Mesothelial cell of epicardium (in vitro differentiated cells): Measurements from ENCODE around the gene ISG15. TPM values are rescaled to one million over a fixed set of nuclear protein-coding genes. Genes with fewer than 3 reads are reported as not detected.
A peak's percentile ranks its signal among the peaks of the same experiment; 100 is the strongest.
"Not testable (repeated sequence)": the region's sequence is repeated elsewhere in the genome, so short reads cannot be mapped to it uniquely, and the experiment has no call there.

Source experiments
- DNase-seq, 2 experiments: peaks; one replicate each; pipeline ENCODE4 v3.0.0; 2021; ENCODE audit warnings: low spot score in 2 of 2; ENCODE audit not compliant: unreplicated experiment in 2 of 2
- H3K27ac Mint-ChIP-seq: 2 replicates; pipeline ENCODE4 v1.8.0; 2021; ENCODE audit warnings: mixed read lengths
- H3K27me3 Mint-ChIP-seq: 2 replicates; pipeline ENCODE4 v1.8.0; 2021; ENCODE audit warnings: low read depth, mixed read lengths
- H3K36me3 Mint-ChIP-seq: 2 replicates; pipeline ENCODE4 v1.8.0; 2021; ENCODE audit warnings: mixed read lengths
- H3K4me1 Mint-ChIP-seq: 2 replicates; pipeline ENCODE4 v1.8.0; 2021; ENCODE audit warnings: mixed read lengths
- H3K4me3 Mint-ChIP-seq: 2 replicates; pipeline ENCODE4 v1.8.0; 2021; ENCODE audit warnings: mild to moderate bottlenecking, moderate library complexity, mixed read lengths
- H3K9me3 Mint-ChIP-seq: 2 replicates; pipeline ENCODE4 v1.8.0; 2021; ENCODE audit warnings: mixed read lengths
- CTCF ChIP-seq: fragments of 200-600 bp; sonication (generic); IDR thresholded peaks from one replicate; pipeline ENCODE4 v1.5.0; 2021; ENCODE audit warnings: antibody characterized with exemption; ENCODE audit not compliant: unreplicated experiment
- total RNA-seq: library from RNA; stranded (reverse); gene quantifications from 3 replicates; pipeline ENCODE4 v1.2.1, GENCODE V29; 2021

ISG15 gene
- total RNA-seq, 1 donor from 2014 or later, result 139 TPM

GRCh38 chr1:1013922-1014648 lies 788 bp downstream of the ISG15 start:
- H3K36me3 Mint-ChIP-seq, result peaks cover 9% of the 10 kb centered on the region
- DNase-seq, result peak in 1 of 2 experiments; percentile 19
- TF ChIP-seq CTCF, result no peak
- peaks cover 27% of the 10 kb centered on the region for H3K4me1 Mint-ChIP-seq
- H3K4me3 Mint-ChIP-seq, result peak overlapping the region; percentile 89
- H3K27me3 Mint-ChIP-seq, result no peaks in the 10 kb centered on the region
- peak overlapping the region; percentile 97 for H3K27ac Mint-ChIP-seq
- no peaks in the 10 kb centered on the region for H3K9me3 Mint-ChIP-seq

DNA sequence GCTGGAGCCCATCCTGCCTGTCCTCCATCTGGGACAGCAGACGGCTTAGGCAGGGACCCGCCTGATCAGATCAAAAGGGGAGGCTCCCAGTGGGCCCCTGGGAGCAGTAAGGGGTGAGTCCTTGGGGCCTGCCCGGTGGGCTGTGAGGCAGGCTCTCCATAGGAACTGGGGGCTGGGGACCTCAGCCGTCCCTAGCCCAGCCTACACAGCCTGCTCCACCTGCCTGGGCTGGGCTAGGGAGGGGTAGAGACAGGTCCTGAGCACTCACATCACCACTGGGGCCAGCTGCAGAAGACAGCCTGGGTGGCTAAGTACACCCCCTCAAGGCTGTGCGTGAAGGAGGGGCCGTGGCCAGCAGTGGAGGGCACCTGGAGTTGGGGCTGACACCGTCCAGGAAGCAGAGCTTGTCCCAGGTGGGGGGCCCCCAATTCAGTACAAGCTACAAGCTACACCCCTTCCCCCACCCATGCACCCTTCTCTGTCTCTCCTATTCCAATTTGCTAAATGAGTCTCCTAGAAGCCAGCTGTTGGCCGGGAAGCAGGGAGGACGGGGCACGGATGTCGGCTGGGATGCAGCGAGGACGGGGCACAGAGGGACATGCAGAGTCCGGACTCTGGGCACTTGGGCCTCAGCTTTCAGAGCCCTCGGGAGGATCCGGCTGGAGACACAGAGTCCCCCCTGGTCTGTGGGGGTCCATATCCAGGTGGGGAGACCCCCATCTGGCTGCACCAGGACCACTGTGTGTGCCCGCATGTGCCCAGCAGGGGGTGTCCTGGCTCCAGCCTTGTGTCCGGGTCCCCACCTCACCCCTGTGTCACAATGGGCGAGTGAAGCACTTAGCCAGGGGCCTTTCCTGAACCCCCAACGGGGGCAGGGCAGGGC lies 1.7 kb downstream of the ISG15 start:
- H3K9me3 Mint-ChIP-seq, result no peaks in the 10 kb centered on the region
- H3K27ac Mint-ChIP-seq, result peak overlapping the region; percentile 97
- peaks cover 27% of the 10 kb centered on the region for H3K4me1 Mint-ChIP-seq
- DNase-seq, result no peak
- H3K36me3 Mint-ChIP-seq, result peaks cover 7% of the 10 kb centered on the region
- TF ChIP-seq CTCF, result peak; percentile 37
- H3K4me3 Mint-ChIP-seq, result peak overlapping the region; percentile 89
- H3K27me3 Mint-ChIP-seq, result no peaks in the 10 kb centered on the region

DNA sequence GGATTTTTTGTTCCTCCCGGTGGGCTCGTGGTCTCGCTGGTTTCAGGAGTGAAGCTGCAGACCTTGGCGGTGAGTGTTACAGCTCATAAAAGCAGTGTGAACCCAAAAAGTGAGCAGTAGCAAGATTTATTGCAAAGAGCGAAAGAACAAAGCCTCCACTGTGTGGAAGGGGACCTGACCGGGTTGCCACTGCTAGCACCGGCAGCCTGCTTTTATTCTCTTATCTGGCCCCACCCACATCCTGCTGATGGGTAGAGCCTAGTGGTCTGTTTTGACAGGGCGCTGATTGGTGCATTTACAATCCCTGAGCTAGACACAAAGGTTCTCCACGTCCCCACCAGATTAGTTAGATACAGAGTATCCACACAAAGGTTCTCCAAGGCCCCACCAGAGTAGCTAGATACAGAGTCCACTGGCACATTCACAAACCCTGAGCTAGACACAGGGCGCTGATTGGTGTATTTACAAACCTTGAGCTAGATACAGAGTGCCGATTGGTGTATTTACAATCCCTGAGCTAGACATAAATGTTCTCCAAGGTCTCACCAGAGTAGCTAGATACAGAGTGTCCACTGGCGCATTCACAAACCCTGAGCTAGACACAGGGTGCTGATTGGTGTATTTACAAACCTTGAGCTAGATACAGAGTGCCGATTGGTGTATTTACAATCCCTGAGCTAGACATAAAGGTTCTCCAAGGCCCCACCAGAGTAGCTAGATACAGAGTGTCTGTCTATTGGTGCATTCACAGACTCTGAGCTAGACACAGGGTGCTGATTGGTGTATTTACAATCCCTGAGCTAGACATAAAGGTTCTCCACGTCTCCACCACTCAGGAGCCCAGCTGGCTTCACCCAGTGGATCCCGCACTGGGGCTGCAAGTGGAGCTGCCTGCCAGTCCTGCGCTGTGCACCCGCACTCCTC lies 4.4 kb downstream of the ISG15 start:
- DNase-seq, H3K4me3 Mint-ChIP-seq, H3K9me3 Mint-ChIP-seq, H3K36me3 Mint-ChIP-seq, H3K27me3 Mint-ChIP-seq: not testable (repeated sequence)
- Mint-ChIP-seq H3K27ac (peak overlapping the region; percentile 67), H3K4me1 (peaks cover 42% of the 10 kb centered on the region)

DNA sequence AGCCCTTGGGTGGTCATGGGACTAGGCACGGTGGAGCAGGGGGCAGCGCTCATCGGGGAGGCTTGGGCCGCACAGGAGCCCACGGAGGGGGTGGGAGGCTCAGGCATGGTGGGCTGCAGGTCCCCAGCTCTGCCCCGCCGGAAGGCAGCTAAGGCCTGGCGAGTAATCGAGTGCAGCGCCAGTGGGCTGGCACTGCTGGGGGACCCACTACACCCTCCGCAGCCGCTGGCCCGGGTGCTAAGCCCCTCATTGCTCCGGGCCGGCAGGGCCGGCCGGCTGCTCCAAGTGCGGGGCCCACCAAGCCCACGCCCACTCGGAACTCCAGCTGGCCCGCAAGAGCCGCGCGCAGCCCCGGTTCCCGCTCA lies 5.0 kb downstream of the ISG15 start:
- not testable (repeated sequence) for H3K4me3 Mint-ChIP-seq, H3K27me3 Mint-ChIP-seq, DNase-seq, H3K9me3 Mint-ChIP-seq, H3K36me3 Mint-ChIP-seq, H3K27ac Mint-ChIP-seq
- H3K4me1 Mint-ChIP-seq, result peaks cover 43% of the 10 kb centered on the region

GRCh38 chr1:1019122-1019999 lies 6.1 kb downstream of the ISG15 start:
- Mint-ChIP-seq H3K27ac (peak overlapping the region; percentile 6), H3K4me3 (peak overlapping the region; percentile 54), H3K27me3 (no peaks in the 10 kb centered on the region), H3K4me1 (peaks cover 34% of the 10 kb centered on the region), H3K36me3 (peaks cover 3% of the 10 kb centered on the region), H3K9me3 (no peaks in the 10 kb centered on the region)
- peak; percentile 84 to 87 for DNase-seq
- peak; percentile 45 for TF ChIP-seq CTCF

GRCh38 chr1:1020000-1020404 lies 6.7 kb downstream of the ISG15 start, which contains the start of gene AGRN:
TSS of gene AGRN (plus strand) at chr1:1020120. CDS start at chr1:1020173, 53 bp downstream.
- DNase-seq, result no peak
- Mint-ChIP-seq H3K36me3 (peaks cover 3% of the 10 kb centered on the region), H3K27ac (peak within 1 kb of the TSS; percentile 79), H3K27me3 (no peaks in the 10 kb centered on the region), H3K9me3 (no peaks in the 10 kb centered on the region), H3K4me3 (peak within 1 kb of the TSS; percentile 78), H3K4me1 (peaks cover 31% of the 10 kb centered on the region)
- TF ChIP-seq CTCF, result no peak
